Measurements from ENCODE around the gene PTPA.

PTPA gene

GRCh38 chr9:129081388-129081904 lies 29.8 kb upstream of the PTPA start:
- Histone ChIP-seq H3K36me3 (replicated peaks; ENCODE audit: insufficient read depth, low read length) (no peaks in the 10 kb centered on the region), H3K9me3 (replicated peaks; ENCODE audit: insufficient read depth, low read length) (no peaks in the 10 kb centered on the region), H3K27ac (ENCODE audit: low read length) (peak overlapping the region; percentile 50; the same call in 1 of the 2 replicates), H4K20me1 (ENCODE audit: insufficient read depth, low read length) (no peaks in the 10 kb centered on the region), H3K4me1 (ENCODE audit: low read length) (peaks cover 11% of the 10 kb centered on the region), H3K79me2 (ENCODE audit: low read length) (peaks cover 39% of the 10 kb centered on the region), H3K9me2 (replicated peaks; ENCODE audit: insufficient read depth, low read length) (no peaks in the 10 kb centered on the region), H3K27me3 (replicated peaks; ENCODE audit: insufficient read depth, low read length) (no peaks in the 10 kb centered on the region), H3K9ac (ENCODE audit: low read length) (peak overlapping the region; percentile 70), H3F3A (ENCODE audit: insufficient read depth, low read length) (no peaks in the 10 kb centered on the region), H2AFZ (ENCODE audit: low read length) (peak overlapping the region; percentile 92), H3K4me3 (ENCODE audit: low read length) (peak overlapping the region; percentile 93), H3K4me2 (ENCODE audit: low read depth, low read length) (peak overlapping the region; percentile 94)
- DNase-seq: peak; percentile 85
- TF ChIP-seq EZH2phosphoT487 (IDR thresholded peaks at IDR 0.05; ENCODE audit: low read length) (no peak), EZH2 (optimal IDR thresholded peaks at IDR 0.05; ENCODE audit: low read depth, low read length) (no peak), CTCF (IDR thresholded peaks at IDR 0.05; ENCODE audit: low read length) (no peak)

GRCh38 chr9:129084087-129084486 lies 27.1 kb upstream of the PTPA start:
- TF ChIP-seq EZH2phosphoT487 (IDR thresholded peaks at IDR 0.05; ENCODE audit: low read length): no peak
- TF ChIP-seq EZH2 (optimal IDR thresholded peaks at IDR 0.05; ENCODE audit: low read depth, low read length): no peak
- TF ChIP-seq CTCF (IDR thresholded peaks at IDR 0.05; ENCODE audit: low read length): no peak
- Histone ChIP-seq H3K9me3 (replicated peaks; ENCODE audit: insufficient read depth, low read length) (no peaks in the 10 kb centered on the region), H2AFZ (ENCODE audit: low read length) (no peak overlapping the region), H3K36me3 (replicated peaks; ENCODE audit: insufficient read depth, low read length) (no peaks in the 10 kb centered on the region), H3F3A (ENCODE audit: insufficient read depth, low read length) (no peaks in the 10 kb centered on the region), H3K4me1 (ENCODE audit: low read length) (peaks cover 11% of the 10 kb centered on the region), H3K9ac (ENCODE audit: low read length) (no peak overlapping the region), H3K4me3 (ENCODE audit: low read length) (no peak overlapping the region), H3K27me3 (replicated peaks; ENCODE audit: insufficient read depth, low read length) (no peaks in the 10 kb centered on the region), H3K4me2 (ENCODE audit: low read depth, low read length) (no peak overlapping the region), H3K9me2 (replicated peaks; ENCODE audit: insufficient read depth, low read length) (no peaks in the 10 kb centered on the region), H4K20me1 (ENCODE audit: insufficient read depth, low read length) (no peaks in the 10 kb centered on the region), H3K79me2 (ENCODE audit: low read length) (peaks cover 39% of the 10 kb centered on the region), H3K27ac (ENCODE audit: low read length) (no peak overlapping the region)
- DNase-seq: no peak

- no peaks in the 10 kb centered on the region for H3F3A ChIP-seq (ENCODE audit: insufficient read depth, low read length)
- no peaks in the 10 kb centered on the region for H3K36me3 ChIP-seq (replicated peaks; ENCODE audit: insufficient read depth, low read length)
- H3K4me3 ChIP-seq (ENCODE audit: low read length): no peak overlapping the region
- no peak overlapping the region for H2AFZ ChIP-seq (ENCODE audit: low read length)
- DNase-seq: no peak
- H3K27me3 ChIP-seq (replicated peaks; ENCODE audit: insufficient read depth, low read length): no peaks in the 10 kb centered on the region
- H3K9ac ChIP-seq (ENCODE audit: low read length): no peak overlapping the region
- peaks cover 7% of the 10 kb centered on the region for H3K79me2 ChIP-seq (ENCODE audit: low read length)
- H4K20me1 ChIP-seq (ENCODE audit: insufficient read depth, low read length): no peaks in the 10 kb centered on the region
- no peak overlapping the region for H3K4me2 ChIP-seq (ENCODE audit: low read depth, low read length)
- H3K27ac ChIP-seq (ENCODE audit: low read length): no peak overlapping the region
- no peaks in the 10 kb centered on the region for H3K9me2 ChIP-seq (replicated peaks; ENCODE audit: insufficient read depth, low read length)
- TF ChIP-seq EZH2 (optimal IDR thresholded peaks at IDR 0.05; ENCODE audit: low read depth, low read length) (no peak), EZH2phosphoT487 (IDR thresholded peaks at IDR 0.05; ENCODE audit: low read length) (no peak), CTCF (IDR thresholded peaks at IDR 0.05; ENCODE audit: low read length) (no peak)
- H3K9me3 ChIP-seq (replicated peaks; ENCODE audit: insufficient read depth, low read length): no peaks in the 10 kb centered on the region
- no peaks in the 10 kb centered on the region for H3K4me1 ChIP-seq (ENCODE audit: low read length)
These were observed 22.0 kb upstream of the PTPA start for GRCh38 chr9:129089246-129089645.
